SK-N-DZ (cell line): ENCODE measurements around the gene TNFAIP2.
"Not testable (repeated sequence)": the region's sequence is repeated elsewhere in the genome, so short reads cannot be mapped to it uniquely, and the experiment has no call there.

Experiments used
- DNase-seq: peaks from one replicate; pipeline ENCODE4 v3.0.0-alpha.2; 2015; ENCODE audit warnings: low spot score

The TNFAIP2 gene

DNA sequence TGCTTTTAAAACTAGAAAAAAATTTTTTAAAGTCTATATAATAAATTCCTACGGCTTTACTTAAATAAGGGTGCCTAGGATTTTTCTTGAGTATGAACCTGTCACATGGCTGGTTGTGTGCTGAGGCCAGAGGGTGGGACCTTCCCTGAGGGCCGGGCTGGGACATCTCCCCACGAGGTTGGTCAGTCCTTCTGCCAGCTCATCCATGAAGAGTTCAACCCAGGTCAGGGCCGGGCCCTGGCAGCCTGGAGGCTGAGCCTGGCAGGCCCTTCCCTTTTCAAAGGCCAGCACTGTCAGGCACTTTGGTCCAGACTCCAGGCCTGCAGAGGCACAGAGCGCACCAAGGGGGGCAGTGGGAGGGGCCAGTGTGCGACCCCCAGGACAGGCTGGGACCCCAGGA is 31.7 kb downstream of the TNFAIP2 start:
- no peak for DNase-seq

DNA sequence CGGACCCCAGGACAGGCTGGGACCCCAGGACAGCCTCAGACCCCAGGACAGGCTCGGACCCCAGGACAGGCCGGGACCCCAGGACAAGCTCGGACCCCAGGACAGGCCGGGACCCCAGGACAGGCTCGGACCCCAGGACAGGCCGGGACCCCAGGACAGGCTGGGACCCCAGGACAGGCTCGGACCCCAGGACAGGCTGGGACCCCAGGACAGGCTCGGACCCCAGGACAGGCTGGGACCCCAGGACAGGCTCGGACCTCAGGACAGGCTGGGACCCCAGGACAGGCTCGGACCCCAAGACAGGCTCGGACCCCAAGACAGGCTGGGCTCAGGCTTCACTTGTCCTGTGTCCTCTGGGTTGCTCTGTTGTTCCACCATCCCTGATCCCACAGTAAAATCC is 32.2 kb downstream of the TNFAIP2 start:
- DNase-seq, result not testable (repeated sequence)

DNA sequence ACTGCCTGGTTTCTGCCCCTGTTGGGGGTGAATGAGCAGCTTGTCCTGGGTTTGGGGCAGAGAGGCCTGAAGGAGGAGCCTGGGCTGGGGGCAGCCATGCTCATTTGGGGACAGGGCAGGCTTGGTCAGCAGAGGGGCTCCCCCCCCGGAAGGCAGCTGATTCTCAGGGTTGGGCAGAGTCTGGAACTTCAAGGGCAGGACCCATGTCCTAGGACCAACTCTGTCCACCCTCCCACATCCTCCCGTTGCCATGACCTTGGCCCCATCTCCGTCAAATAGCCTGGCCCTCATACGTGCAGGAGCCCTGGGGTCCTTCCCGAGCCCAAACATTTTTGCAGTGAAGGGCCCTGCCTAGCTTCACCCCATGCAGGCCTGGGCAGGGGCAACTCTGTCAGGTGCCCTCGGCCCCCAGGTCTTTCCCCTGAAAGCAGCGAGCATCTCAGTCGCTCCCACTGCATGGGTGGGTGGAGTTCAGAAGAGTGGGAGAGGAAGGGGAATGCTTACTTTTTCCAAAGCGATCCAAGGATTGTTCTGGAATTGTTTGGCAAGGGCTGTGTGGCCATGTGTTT is 32.6 kb downstream of the TNFAIP2 start:
- no peak for DNase-seq

DNA sequence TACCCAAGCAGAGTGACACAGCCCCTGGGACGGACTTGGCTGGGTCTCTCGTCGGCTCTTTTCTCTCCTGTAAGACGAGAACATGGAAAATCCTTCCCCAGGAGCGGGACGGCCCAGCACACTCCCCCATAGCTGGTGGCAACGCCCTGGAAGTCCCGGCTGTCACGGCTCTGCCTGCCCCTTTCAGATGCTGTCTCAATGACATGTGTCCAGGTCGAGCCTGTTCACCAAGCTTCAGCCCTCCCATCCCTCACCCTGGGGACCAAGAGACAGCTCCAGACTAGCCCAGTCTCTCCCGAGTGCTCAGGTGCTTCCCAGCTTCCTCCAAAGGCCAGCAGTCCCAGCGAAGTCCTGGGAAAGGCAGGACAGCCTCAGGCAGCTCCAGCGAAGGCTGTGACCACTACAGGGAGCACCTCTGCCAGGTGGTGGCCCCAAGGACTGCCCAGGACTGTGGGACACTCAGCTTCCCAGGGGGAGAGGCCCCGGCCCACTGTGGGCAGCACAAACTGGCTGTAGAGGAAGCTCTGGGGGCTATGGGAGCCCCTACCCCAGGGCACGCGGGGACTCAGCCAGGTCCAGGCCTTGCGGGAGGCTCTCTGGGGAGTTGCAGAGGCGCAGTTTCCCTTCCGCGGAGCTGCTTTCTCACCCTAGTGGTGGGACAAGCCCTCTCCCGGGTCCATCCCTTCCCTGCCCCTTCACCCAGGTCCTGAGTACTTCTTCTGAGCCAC is 33.6 kb downstream of the TNFAIP2 start:
- DNase-seq, result no peak

DNA sequence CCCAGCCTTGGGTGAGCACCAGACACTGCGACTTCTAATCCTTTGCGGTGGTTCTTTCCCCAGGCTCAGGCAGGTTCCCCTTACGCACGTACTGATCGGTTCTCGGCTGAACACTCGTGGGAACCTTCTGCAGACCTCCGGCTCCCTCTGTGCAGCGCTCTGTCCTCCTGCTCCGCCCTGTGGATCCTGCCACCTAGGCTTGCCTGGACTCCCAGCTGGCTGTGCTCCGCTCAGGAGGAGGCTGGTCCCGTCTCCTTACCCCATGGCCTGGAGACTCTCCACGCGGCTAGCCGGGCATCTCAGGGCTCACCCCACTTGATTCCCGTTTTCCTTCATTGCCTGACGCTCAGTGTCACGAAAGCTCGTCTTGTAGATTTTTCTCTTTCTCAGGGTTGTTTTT is 34.7 kb downstream of the TNFAIP2 start:
- no peak for DNase-seq

DNA sequence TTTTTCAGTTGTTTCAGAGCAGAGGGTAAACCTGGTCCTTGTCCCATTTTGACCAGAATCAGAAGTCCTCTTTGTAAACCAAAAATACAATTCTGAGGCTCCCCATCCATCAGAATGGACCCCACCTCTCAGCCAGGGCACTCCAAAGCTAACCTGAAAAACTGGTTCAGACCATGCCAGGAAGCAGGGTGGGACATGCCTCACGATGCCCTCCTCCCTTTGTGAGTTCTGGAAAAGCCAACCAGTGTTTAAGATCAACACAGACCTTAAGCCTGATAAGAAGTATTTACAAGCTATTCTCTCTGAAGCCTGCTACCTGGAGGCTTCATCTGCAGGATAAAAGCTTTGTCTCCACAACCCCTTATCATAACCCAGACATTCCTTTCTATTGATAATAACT is 35.4 kb downstream of the TNFAIP2 start:
- DNase-seq, result no peak

DNA sequence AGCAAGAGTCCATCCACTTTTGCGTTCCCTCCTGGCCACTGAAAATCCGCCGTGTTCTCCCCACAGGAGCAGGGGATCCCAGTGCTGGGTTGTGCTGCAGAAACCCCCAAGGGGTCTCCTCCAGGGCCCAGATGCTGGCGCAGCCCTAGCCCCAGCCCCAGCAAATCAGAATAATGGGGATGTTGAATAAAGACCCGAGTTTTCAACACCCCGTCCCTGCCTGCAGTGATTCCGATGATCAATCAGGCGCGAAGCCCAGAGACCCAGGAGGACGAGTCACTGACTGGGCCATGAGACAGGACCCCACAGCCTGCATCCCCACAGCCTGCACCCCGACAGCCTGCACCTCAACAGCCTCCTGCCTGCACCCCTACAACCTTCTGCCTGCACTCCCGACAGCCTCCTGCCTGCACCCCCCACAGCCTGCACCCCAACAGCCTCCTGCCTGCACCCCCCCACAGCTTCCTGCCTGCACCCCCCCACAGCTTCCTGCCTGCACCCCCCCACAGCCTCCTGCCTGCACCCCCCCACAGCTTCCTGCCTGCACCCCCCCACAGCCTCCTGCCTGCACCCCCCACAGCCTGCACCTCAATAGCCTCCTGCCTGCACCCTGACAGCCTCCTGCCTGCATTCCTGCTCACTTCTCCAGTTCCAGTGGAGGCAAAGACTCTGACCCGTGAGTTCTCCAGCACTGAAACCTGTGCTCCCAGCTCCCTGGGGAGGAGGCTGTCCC is 37.2 kb downstream of the TNFAIP2 start:
- DNase-seq, result no peak

DNA sequence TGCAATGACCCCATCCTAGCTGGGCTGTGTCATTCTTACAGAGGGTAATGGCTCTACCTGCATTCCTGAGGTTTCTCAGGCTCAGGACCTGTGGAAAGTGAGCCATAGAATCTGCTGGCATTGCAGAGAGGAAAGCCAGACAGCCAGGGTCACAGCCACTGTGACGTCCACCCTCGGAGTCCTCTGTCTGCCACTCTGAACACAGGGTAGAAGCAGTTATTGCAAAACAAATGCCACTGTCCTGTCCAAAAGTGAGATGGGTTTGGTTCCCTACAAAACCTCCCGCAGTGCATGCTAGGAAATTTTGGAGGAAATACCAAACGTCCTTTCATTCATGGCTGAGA is 37.8 kb downstream of the TNFAIP2 start:
- no peak for DNase-seq

DNA sequence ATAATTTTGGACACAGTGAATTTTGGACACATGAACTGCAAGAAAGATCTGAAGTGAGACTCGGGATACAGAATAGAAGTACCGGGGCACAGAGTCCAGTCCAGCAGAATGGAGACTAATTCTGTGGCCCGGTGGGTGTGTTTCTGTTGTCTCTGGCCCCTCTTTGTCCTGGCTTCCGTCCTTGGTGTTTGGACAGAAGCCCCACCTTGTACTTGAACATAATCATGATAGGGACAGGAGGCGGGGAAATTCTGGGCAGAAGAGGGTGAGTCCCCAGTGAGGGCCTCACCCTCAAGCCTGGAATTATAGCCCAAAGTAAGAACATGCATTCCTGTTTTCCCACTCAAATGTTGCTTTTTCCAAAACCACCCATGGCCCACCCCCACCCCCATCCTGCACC is 39.9 kb downstream of the TNFAIP2 start:
- DNase-seq, result no peak

DNA sequence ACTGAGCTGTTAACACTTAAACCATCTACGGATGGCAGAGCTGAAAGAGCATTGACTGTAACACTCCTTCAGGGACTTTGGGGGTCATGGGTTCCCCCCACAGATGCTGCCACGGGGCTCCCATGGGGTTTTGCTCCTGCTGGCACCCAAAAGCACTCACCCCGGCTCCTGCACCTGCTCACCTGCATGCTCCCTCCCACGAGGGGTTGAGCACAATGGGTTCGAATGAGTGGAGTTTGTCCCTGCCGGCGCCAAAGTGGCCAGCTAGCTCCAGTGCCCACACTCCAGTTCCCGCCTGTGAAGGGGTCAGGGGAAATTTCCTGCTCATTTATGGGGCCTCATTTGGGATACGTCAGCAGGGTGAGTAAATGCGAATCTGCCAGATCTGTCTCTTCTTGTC is 40.7 kb downstream of the TNFAIP2 start:
- DNase-seq, result no peak

DNA sequence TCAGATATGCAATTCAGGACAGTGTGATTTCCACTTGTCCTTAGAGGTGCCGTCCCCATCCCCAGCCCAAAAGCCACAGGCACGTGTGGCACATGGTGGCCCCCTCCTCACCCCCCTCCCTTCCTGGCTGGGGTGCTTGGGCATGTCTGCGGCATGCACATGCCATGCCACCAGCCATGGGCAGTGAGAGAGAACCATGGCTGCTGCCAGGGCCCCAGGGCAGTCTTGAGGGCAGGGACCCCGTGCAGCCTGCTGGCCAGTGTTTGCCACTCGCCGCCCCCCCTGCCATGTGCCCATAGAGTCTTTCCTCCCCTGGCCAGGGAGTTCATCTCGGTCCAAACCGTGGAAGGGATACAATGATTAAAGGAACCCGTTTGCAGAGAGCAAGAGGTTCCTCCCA is 41.5 kb downstream of the TNFAIP2 start:
- no peak for DNase-seq

DNA sequence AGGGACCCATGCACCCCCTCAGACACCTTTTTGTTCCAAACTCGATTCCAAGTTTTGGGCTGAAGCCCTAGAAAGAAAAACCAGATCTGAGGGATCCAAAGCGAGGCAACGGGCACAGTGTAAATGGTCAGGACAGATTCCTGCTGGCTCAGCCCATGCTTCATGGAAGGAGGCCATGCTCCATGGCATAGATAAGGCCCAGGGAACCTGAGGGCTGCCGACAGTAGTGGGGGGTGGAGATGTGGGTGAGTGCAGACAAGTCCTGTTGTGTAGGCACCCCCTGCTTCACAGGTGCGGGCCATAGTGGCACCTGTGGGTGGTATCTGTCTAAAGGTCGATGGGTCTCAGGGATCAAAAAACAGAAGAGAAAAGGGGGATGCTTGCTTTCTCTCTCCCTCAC is 42.1 kb downstream of the TNFAIP2 start:
- DNase-seq, result no peak

DNA sequence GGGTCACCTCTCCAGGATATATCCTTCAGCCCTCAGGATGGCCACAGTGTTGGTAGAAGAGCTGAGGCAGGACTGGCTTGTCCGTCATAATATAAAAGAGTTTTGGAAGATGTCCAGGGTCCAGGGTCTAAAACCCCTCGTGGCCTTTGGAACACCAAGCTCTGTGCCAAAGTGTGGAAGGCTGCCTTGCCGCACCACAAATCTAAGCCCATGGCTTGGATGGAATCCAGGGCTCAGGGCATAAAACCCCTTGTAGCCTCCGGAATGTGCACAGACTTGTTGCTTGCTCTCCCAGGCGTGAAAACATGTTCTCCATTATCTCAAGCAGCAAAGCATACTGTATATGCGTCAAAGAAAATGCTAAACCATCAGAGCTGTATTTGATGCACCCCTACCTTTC is 46.7 kb downstream of the TNFAIP2 start:
- no peak for DNase-seq

DNA sequence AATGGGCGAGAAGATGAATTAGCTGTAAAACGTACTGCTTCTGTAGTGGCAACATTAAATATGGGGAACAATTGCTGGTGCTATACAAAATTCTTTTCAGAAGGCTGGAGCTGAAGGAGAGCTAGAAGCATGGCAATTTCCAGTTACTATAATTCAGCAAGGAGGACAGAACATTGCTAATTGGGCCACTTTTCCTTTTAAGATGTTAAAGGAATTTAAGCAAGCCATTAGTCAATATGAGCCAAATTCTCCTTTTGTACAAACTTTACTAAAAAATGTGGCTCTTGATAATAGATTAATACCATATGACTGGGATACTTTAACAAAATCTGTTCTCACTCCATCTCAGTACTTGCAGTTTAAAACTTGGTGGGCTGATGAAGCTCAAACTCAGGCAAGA is 47.9 kb downstream of the TNFAIP2 start:
- not testable (repeated sequence) for DNase-seq

DNA sequence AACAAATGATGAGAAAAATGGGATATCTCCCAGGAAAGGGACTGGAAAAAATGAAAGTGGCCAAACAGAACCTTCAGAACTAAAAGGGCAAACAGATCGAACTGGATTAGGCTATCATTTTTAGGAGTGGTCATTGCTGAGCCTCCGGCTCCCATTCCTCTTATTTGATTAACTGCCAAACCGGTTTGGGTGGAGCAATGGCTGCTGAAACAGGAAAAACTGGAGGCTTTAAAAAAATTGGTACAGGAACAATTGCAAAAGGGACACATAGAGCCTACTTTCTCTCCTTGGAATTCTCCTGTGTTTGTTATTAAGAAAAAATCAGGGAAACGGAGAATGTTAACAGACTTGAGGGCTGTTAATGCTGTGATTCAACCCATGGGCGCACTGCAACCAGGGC is 49.7 kb downstream of the TNFAIP2 start:
- DNase-seq, result no peak

DNA sequence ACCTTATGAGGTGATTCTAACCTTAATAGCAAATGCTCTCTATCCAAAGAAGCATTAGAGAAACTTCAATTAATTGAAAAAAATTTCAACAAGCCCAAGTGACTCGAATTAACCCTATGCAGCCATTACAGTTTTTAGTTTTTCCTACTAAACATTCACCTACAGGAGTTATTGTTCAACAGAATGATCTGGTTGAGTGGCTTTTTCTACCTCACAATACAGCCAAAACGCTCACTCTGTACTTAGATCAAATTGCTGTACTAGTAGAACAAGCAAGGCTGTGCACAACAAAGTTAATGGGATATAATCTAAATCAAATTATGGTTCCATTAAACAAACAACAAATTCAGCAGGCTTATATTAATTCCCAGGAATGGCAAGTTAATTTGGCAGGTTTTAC is 50.6 kb downstream of the TNFAIP2 start:
- not testable (repeated sequence) for DNase-seq

DNA sequence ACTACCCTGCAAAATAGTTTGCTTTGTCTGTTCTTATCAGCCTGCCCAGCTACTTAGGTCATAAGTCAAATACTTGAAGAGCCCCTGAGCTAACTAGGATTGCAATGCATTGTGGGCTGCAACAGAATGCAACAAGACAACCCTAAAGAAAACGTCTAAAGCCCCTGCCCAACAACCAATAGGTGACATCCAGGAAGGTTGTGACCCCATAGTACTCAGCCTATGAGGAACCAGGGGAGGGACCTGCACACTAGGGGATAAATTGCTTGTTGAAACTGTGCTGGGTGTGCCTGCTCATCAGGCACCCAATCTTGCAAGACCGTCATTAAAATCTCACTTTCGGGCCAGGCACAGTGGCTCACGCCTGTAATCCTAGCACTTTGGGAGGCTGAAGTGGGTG is 52.9 kb downstream of the TNFAIP2 start:
- DNase-seq, result not testable (repeated sequence)

DNA sequence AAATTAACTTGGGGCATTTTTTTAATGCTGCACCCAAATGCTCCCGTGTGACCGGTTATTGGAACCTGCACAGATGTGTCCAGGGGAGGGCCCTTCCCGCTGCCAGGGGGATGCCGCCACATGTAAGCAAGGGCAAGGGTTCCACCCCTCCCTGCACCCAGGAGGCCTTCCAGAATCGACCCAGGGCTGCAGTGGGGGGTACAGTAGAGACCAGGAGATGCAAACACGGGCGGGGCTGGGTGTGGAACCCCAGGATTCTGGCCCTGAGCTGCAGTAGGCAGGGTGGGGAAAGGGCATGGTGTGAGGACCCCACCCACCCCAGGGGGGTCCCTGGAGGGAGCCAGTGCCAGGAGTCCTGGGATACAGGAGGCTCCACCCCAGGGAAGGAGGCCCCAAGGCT is 54.1 kb downstream of the TNFAIP2 start:
- no peak for DNase-seq

DNA sequence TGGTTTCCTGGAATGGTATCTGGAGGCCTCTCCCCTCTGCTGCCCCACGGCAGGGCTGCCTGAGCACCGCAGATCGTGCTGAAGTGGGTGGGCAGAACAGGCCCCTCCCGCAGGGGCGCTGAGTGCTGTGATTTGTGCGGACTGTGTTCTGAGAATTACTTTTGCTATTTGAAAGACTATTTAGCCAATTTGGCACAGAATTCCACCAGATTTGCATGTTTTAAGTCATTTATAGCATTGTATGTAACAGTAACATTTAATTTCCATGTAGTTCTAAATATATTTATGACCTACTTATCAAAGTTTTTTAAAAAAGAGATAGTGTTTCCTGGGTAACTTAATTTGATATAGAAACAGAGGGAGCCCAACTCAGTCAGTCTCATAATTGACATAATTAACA is 55.3 kb downstream of the TNFAIP2 start:
- DNase-seq, result no peak

DNA sequence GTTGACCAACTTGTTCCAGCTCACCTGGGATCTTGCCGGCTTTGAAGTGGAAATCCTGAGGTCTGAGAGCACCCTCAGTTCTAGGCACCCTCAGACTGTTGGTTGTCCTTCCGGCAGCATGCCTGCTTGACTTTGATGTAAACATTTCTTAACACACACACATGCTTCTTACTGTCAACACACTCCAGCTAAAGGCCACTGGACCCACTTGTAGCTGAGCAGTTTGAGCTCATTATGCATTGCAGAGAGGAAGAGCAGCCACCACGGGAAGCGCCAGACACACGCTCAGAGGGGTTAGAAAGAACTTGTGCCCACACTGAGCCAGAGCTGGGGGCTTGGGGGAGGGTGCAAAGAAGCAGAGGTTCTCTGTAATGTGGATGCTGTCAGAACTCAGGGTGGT is 55.8 kb downstream of the TNFAIP2 start:
- DNase-seq, result no peak

DNA sequence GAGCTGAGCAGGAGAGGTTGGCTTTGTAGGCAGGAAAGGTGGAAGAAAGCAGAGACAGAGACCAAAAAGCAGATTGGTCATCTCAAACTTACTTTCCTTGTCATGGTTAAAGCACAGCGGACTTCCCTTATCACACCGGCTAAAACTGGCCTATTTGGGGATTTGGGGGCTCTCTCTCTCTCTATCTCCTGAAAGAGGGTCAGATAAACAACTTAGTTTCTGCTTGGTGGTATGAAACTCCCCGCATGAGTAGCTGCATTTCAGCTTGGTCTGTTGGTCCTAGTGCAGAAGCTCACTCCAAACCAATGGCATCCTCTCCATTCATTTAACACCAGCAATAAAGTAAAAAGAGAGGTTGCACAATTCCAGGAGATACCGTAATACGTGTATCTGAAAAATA is 57.1 kb downstream of the TNFAIP2 start:
- no peak for DNase-seq

DNA sequence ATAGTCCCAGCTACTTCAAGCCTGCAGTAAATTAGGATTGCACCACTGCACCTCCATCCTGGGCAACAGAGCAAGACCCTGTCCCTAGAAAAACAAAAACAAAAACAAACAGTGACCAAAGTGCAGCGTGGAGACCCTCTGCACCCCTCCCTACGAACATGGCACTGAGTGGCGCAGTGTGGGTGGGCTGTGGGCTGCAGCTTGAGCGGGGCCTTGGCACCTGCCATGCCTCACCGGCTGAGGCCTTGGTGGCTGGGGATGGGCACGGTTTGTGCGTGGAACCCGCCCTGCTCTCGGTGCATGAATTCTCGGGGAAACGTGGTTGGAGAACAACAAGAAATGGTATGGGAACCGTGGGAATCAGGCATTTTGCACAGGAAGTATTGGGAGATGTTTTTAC is 60.8 kb downstream of the TNFAIP2 start:
- no peak for DNase-seq
